ENCODE measurements around the gene ATG4B. TPM values are rescaled to one million over a fixed set of nuclear protein-coding genes. Genes with fewer than 3 reads are reported as not detected.

ATG4B gene
- total and polyA plus RNA-seq, 2 of the 4 experiments (the other 2 are of a cell fraction): 113 to 146 TPM

DNA sequence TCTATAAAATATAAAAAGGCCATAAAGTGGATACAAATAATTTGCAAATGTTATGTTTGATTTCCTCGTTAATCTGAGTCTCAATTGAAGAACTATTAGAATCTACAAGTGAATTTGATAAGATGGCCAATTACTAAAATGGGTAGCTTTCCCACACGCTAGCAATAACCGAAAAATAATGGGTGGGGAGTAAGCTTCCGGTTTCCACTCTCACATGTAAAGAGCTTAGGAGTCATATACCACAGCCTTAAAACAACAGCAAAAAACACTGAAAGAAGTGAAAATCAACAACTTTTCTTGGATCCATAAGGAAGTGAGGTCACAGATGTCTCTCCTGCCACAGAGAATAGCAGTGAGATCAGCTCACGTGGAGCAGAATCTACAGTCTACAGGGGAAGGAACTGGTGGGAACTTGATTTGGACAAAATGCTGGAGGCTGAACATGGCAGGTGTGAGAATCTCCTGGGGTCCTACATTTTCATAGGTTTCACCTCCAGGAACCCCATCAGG is 19.1 kb upstream of the ATG4B start:
- BruUV-seq (replicated peaks): no TSS peak
- H3K4me3 ChIP-seq (ENCODE audit: insufficient read depth, low read depth, low read length): no peak overlapping the region
- peaks cover 44% of the 10 kb centered on the region for H4K20me1 ChIP-seq (ENCODE audit: insufficient read depth, low read length)
- H3K27me3 ChIP-seq (ENCODE audit: control insufficient read depth, insufficient read depth, low read length): no peaks in the 10 kb centered on the region
- intact Hi-C loops (cut with micrococcal nuclease): no loop called here
- CTCF ChIA-PET: no interaction called here
- H2BK120ac ChIP-seq (ENCODE audit: low read depth, low read length): no peak overlapping the region
- no peak for DNase-seq
- dilution Hi-C loops (cut with HindIII; ENCODE audit: low sequenced_read_pairs, unreplicated experiment): no loop called here
- H3K4me1 ChIP-seq (ENCODE audit: control insufficient read depth, insufficient read depth, low read length): no peaks in the 10 kb centered on the region; the same call in 1 of the 2 replicates
- no peak overlapping the region for H2BK5ac ChIP-seq (ENCODE audit: low read depth, low read length, poor library complexity, severe bottlenecking)
- peaks cover 37 to 75% of the 10 kb centered on the region in 2 experiments for H3K79me1 ChIP-seq (ENCODE audit: low read depth in 1 of 2, low read length in 2 of 2)
- H3K14ac ChIP-seq (replicated peaks; ENCODE audit: low read depth, low read length): no peak overlapping the region
- no peak overlapping the region for H2AK5ac ChIP-seq (ENCODE audit: low read depth, low read length)
- POLR2A ChIA-PET (ENCODE audit: unreplicated experiment): no interaction called here
- no peak overlapping the region for H4K5ac ChIP-seq (ENCODE audit: low read depth, low read length)
- no peak overlapping the region for H3K4ac ChIP-seq (ENCODE audit: low read depth, low read length)
- H3K4me2 ChIP-seq (ENCODE audit: low read depth, low read length): no peak overlapping the region
- H2BK20ac ChIP-seq (ENCODE audit: low read depth, low read length): no peak overlapping the region
- ATAC-seq (ENCODE audit: low read depth): no peak
- no peak overlapping the region for H4K8ac ChIP-seq (ENCODE audit: low read depth in 2 of 2, low read length in 2 of 2)
- no peak overlapping the region for H3K9ac ChIP-seq (ENCODE audit: low read depth, low read length)
- H3K23ac ChIP-seq (ENCODE audit: low read depth, low read length): no peak overlapping the region
- no peak overlapping the region for H2AK9ac ChIP-seq (replicated peaks; ENCODE audit: low read depth, low read length, poor library complexity)
- H3K36me3 ChIP-seq (ENCODE audit: control insufficient read depth, insufficient read depth, low read length): peaks cover 9% of the 10 kb centered on the region
- no peak overlapping the region for H3K18ac ChIP-seq (ENCODE audit: low read depth, low read length)
- H3K9me3 ChIP-seq (ENCODE audit: control insufficient read depth, insufficient read depth, low read length): no peaks in the 10 kb centered on the region
- H2BK15ac ChIP-seq (ENCODE audit: low read depth, low read length): no peak overlapping the region
- H3K9me1 ChIP-seq (ENCODE audit: insufficient read depth, low read length): peaks cover 10% of the 10 kb centered on the region; the same call in 1 of the 2 replicates
- no peak overlapping the region for H3K27ac ChIP-seq (ENCODE audit: insufficient read depth, low read length)
- in situ Hi-C loops (cut with MboI; ENCODE audit: low sequenced_read_pairs): no loop called here
- H3K56ac ChIP-seq (ENCODE audit: extremely low read depth, insufficient read depth, low read length): no peak overlapping the region
- no peak overlapping the region for H2AFZ ChIP-seq (replicated peaks; ENCODE audit: low read length, poor library complexity)
- no peak overlapping the region for H4K91ac ChIP-seq (ENCODE audit: insufficient read depth, low read depth, low read length)
- WGBS, 2 experiments (ENCODE audit: extremely low coverage in 2 of 2, insufficient read length in 1 of 2): no CpG with 5 or more reads among the region's 5 CpGs
- no peak for TF ChIP-seq RFX5 (IDR thresholded peaks at IDR 0.05; ENCODE audit: low read depth, low read length)
- TF ChIP-seq CEBPB (IDR thresholded peaks at IDR 0.05; ENCODE audit: low read depth, low read length): no peak
- no peak for TF ChIP-seq CHD1 (IDR thresholded peaks at IDR 0.05; ENCODE audit: low read depth, low read length)
- no peak for TF ChIP-seq MAFK (IDR thresholded peaks at IDR 0.05; ENCODE audit: low read depth, low read length)
- TF ChIP-seq ELK1 (IDR thresholded peaks at IDR 0.05; ENCODE audit: borderline replicate concordance, low read depth, low read length): no peak
- no peak for TF ChIP-seq MAZ (IDR thresholded peaks at IDR 0.05; ENCODE audit: borderline replicate concordance, low read depth, low read length)
- no peak for TF ChIP-seq SMC3 (IDR thresholded peaks at IDR 0.05; ENCODE audit: low read depth, low read length)
- TF ChIP-seq RCOR1 (IDR thresholded peaks at IDR 0.05; ENCODE audit: insufficient replicate concordance, low read length): no peak
- no peak for TF ChIP-seq CTCF (conservative IDR thresholded peaks at IDR 0.05; ENCODE audit: low read depth, low read length)
- TF ChIP-seq FOS (IDR thresholded peaks at IDR 0.05; ENCODE audit: low read depth, low read length): no peak
- TF ChIP-seq, protein P1, sequence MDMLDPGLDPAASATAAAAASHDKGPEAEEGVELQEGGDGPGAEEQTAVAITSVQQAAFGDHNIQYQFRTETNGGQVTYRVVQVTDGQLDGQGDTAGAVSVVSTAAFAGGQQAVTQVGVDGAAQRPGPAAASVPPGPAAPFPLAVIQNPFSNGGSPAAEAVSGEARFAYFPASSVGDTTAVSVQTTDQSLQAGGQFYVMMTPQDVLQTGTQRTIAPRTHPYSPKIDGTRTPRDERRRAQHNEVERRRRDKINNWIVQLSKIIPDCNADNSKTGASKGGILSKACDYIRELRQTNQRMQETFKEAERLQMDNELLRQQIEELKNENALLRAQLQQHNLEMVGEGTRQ (IDR thresholded peaks at IDR 0.05; ENCODE audit: low read depth, low read length): no peak
- TF ChIP-seq BHLHE40 (IDR thresholded peaks at IDR 0.05; ENCODE audit: low read depth, low read length): no peak
- no peak for TF ChIP-seq MXI1 (IDR thresholded peaks at IDR 0.05; ENCODE audit: borderline replicate concordance, low read depth, low read length)
- no peak for TF ChIP-seq NFE2L2 (IDR thresholded peaks at IDR 0.05; ENCODE audit: low read depth, low read length)
- TF ChIP-seq RAD21 (IDR thresholded peaks at IDR 0.05; ENCODE audit: low read length): no peak
- TF ChIP-seq POLR2A (IDR thresholded peaks at IDR 0.05; ENCODE audit: low read depth, low read length): no peak
